ENCODE measurements around the gene GPR107. TPM values are rescaled to one million over a fixed set of nuclear protein-coding genes. Genes with fewer than 3 reads are reported as not detected.

GPR107 gene
- total and polyA plus RNA-seq, 2 experiments from 2014 or later: 6.2 to 30.7 TPM

DNA sequence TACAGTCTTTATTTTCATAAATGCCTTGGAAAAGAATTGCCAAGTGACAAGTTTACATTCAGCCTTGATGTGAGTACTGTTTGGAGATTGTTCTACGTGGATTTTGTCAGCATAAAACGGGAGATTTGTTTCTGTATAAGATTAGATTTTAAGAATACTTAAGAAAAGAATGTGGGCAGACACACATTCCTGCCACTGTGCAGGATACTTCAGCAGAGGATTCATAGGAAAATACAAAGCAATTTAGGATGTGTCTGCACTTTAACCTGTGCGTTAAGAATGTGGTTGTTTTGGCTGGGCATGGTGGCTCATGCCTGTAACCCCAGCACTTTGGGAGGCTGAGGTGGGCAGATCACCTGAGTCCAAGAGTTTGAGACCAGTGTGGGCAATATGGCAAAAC is 37.2 kb downstream of the GPR107 start (continued):
- TF ChIP-seq, protein P1, sequence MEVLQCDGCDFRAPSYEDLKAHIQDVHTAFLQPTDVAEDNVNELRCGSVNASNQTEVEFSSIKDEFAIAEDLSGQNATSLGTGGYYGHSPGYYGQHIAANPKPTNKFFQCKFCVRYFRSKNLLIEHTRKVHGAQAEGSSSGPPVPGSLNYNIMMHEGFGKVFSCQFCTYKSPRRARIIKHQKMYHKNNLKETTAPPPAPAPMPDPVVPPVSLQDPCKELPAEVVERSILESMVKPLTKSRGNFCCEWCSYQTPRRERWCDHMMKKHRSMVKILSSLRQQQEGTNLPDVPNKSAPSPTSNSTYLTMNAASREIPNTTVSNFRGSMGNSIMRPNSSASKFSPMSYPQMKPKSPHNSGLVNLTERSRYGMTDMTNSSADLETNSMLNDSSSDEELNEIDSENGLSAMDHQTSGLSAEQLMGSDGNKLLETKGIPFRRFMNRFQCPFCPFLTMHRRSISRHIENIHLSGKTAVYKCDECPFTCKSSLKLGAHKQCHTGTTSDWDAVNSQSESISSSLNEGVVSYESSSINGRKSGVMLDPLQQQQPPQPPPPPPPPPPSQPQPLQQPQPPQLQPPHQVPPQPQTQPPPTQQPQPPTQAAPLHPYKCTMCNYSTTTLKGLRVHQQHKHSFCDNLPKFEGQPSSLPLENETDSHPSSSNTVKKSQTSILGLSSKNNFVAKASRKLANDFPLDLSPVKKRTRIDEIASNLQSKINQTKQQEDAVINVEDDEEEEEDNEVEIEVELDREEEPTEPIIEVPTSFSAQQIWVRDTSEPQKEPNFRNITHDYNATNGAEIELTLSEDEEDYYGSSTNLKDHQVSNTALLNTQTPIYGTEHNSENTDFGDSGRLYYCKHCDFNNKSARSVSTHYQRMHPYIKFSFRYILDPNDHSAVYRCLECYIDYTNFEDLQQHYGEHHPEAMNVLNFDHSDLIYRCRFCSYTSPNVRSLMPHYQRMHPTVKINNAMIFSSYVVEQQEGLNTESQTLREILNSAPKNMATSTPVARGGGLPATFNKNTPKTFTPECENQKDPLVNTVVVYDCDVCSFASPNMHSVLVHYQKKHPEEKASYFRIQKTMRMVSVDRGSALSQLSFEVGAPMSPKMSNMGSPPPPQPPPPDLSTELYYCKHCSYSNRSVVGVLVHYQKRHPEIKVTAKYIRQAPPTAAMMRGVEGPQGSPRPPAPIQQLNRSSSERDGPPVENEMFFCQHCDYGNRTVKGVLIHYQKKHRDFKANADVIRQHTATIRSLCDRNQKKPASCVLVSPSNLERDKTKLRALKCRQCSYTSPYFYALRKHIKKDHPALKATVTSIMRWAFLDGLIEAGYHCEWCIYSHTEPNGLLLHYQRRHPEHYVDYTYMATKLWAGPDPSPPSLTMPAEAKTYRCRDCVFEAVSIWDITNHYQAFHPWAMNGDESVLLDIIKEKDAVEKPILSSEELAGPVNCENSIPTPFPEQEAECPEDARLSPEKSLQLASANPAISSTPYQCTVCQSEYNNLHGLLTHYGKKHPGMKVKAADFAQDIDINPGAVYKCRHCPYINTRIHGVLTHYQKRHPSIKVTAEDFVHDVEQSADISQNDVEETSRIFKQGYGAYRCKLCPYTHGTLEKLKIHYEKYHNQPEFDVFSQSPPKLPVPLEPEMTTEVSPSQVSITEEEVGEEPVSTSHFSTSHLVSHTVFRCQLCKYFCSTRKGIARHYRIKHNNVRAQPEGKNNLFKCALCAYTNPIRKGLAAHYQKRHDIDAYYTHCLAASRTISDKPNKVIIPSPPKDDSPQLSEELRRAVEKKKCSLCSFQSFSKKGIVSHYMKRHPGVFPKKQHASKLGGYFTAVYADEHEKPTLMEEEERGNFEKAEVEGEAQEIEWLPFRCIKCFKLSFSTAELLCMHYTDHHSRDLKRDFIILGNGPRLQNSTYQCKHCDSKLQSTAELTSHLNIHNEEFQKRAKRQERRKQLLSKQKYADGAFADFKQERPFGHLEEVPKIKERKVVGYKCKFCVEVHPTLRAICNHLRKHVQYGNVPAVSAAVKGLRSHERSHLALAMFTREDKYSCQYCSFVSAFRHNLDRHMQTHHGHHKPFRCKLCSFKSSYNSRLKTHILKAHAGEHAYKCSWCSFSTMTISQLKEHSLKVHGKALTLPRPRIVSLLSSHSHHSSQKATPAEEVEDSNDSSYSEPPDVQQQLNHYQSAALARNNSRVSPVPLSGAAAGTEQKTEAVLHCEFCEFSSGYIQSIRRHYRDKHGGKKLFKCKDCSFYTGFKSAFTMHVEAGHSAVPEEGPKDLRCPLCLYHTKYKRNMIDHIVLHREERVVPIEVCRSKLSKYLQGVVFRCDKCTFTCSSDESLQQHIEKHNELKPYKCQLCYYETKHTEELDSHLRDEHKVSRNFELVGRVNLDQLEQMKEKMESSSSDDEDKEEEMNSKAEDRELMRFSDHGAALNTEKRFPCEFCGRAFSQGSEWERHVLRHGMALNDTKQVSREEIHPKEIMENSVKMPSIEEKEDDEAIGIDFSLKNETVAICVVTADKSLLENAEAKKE (CRISPR knock-in tag; IDR thresholded peaks at IDR 0.05): no peak

DNA sequence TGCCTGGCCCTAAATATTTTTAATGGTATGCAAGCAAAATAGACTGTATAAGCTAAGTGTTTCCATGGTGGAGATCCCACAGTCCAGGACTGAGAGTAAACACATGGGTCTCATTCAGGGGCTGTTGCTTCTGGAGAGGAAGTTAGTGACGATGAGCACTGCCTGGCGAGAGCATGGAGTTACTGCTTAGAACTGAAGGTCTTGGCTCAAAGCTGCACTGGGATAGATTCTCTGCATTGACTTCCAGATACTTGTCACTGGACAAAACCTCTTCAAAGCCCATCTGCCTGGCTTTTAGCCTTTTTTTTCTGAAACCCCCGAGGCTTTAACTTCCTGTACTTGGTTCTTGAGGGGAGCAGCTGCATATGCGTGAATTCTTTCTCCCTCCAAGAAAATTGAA is 39.2 kb downstream of the GPR107 start:
- DNase-seq (ENCODE audit: low spot score): no peak
- Histone ChIP-seq H3K4me3 (no peak overlapping the region), H3K4me2 (no peak overlapping the region), H3K27ac (ENCODE audit: low read depth) (no peak overlapping the region), H3F3A (replicated peaks; ENCODE audit: low read depth) (no peaks in the 10 kb centered on the region), H4K20me1 (replicated peaks; ENCODE audit: insufficient read depth) (peaks cover 6% of the 10 kb centered on the region; the same call in 1 of the 2 replicates), H3K4me1 (ENCODE audit: insufficient read depth) (no peaks in the 10 kb centered on the region), H3K27me3 (ENCODE audit: insufficient read depth) (no peaks in the 10 kb centered on the region), H2AFZ (no peak overlapping the region), H3K79me2 (replicated peaks; ENCODE audit: insufficient read depth) (no peaks in the 10 kb centered on the region), H3K36me3 (ENCODE audit: insufficient read depth) (peaks cover 9% of the 10 kb centered on the region; the same call in 1 of the 2 replicates), H3K9me2 (ENCODE audit: insufficient read depth) (no peaks in the 10 kb centered on the region)
- Mint-ChIP-seq H3K27ac (no peak overlapping the region), H3K4me1 (no peaks in the 10 kb centered on the region), H3K36me3 (ENCODE audit: low read depth) (peaks cover 44% of the 10 kb centered on the region), H3K9me3 (no peaks in the 10 kb centered on the region), H3K4me3 (no peak overlapping the region), H3K27me3 (ENCODE audit: insufficient read depth, low read depth, poor library complexity) (no peaks in the 10 kb centered on the region)
- no peak for ATAC-seq
- TF ChIP-seq JUNB (IDR thresholded peaks at IDR 0.05; ENCODE audit: unreplicated experiment): no peak
- TF ChIP-seq NANOG (IDR thresholded peaks at IDR 0.05; ENCODE audit: borderline replicate concordance): no peak
- TF ChIP-seq EZH2phosphoT487 (IDR thresholded peaks at IDR 0.05; ENCODE audit: unreplicated experiment): no peak
- TF ChIP-seq, protein P2, sequence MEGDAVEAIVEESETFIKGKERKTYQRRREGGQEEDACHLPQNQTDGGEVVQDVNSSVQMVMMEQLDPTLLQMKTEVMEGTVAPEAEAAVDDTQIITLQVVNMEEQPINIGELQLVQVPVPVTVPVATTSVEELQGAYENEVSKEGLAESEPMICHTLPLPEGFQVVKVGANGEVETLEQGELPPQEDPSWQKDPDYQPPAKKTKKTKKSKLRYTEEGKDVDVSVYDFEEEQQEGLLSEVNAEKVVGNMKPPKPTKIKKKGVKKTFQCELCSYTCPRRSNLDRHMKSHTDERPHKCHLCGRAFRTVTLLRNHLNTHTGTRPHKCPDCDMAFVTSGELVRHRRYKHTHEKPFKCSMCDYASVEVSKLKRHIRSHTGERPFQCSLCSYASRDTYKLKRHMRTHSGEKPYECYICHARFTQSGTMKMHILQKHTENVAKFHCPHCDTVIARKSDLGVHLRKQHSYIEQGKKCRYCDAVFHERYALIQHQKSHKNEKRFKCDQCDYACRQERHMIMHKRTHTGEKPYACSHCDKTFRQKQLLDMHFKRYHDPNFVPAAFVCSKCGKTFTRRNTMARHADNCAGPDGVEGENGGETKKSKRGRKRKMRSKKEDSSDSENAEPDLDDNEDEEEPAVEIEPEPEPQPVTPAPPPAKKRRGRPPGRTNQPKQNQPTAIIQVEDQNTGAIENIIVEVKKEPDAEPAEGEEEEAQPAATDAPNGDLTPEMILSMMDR (conservative IDR thresholded peaks at IDR 0.05; ENCODE audit: low read depth in 2 of 2): no peak
- no peak for TF ChIP-seq ZNF331 (CRISPR knock-in tag; IDR thresholded peaks at IDR 0.05; ENCODE audit: low read depth)
- no peak for TF ChIP-seq CREB1 (CRISPR knock-in tag; IDR thresholded peaks at IDR 0.05; ENCODE audit: low read depth)
- TF ChIP-seq POLR2AphosphoS5 (IDR thresholded peaks at IDR 0.05; ENCODE audit: low read depth): no peak
- TF ChIP-seq STAT1 (IDR thresholded peaks at IDR 0.05; ENCODE audit: unreplicated experiment): no peak
- no peak for TF ChIP-seq EZH2 (IDR thresholded peaks at IDR 0.05; ENCODE audit: low read depth, unreplicated experiment)

All from GM23338 (cell line).